ENCODE data around the gene CHMP4A.

GRCh38 chr14:24162093-24162492, 51.2 kb downstream of the CHMP4A start:
- TF ChIP-seq ZNF737 (CRISPR knock-in tag; IDR thresholded peaks at IDR 0.05; ENCODE audit: borderline replicate concordance) (no peak), ZNF451 (CRISPR knock-in tag; IDR thresholded peaks at IDR 0.05) (no peak), ZBTB8A (CRISPR knock-in tag; IDR thresholded peaks at IDR 0.05; ENCODE audit: borderline replicate concordance, low read depth) (no peak), MYC (CRISPR knock-in tag; IDR thresholded peaks at IDR 0.05; ENCODE audit: borderline replicate concordance) (no peak), NR3C1 (CRISPR knock-in tag; IDR thresholded peaks at IDR 0.05) (no peak), EZH2 (conservative IDR thresholded peaks at IDR 0.05; ENCODE audit: low read depth, low read length) (no peak)
- TF ChIP-seq, protein P1, sequence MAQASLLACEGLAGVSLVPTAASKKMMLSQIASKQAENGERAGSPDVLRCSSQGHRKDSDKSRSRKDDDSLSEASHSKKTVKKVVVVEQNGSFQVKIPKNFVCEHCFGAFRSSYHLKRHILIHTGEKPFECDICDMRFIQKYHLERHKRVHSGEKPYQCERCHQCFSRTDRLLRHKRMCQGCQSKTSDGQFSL (CRISPR knock-in tag; IDR thresholded peaks at IDR 0.05) = no peak

Data from HepG2 (cell line).